Measurements from ENCODE around the gene CAB39.

DNA sequence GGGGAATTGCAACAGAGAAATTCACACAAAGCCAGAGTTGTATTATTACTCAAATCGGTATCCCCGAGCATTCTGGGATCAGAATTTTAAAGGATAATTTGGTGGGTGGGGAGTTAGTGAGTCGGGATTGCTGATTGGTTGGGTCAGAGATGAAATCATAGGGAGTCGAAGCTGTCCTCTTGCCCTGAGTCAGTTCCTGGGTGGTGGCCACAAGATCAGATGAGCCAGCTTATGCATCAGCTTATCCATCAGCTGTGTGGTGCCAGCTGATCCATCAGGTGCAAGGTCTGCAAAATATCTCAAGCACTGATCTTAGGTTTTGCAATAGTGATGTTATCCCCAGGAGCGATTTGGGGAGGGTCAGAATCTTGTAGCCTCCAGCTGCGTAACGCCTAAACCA is 117.8 kb downstream of the CAB39 start:
- no peak for TF ChIP-seq EZH2 (IDR thresholded peaks at IDR 0.05; ENCODE audit: borderline replicate concordance, low read depth, low read length, severe bottlenecking)
- TF ChIP-seq, protein P1, sequence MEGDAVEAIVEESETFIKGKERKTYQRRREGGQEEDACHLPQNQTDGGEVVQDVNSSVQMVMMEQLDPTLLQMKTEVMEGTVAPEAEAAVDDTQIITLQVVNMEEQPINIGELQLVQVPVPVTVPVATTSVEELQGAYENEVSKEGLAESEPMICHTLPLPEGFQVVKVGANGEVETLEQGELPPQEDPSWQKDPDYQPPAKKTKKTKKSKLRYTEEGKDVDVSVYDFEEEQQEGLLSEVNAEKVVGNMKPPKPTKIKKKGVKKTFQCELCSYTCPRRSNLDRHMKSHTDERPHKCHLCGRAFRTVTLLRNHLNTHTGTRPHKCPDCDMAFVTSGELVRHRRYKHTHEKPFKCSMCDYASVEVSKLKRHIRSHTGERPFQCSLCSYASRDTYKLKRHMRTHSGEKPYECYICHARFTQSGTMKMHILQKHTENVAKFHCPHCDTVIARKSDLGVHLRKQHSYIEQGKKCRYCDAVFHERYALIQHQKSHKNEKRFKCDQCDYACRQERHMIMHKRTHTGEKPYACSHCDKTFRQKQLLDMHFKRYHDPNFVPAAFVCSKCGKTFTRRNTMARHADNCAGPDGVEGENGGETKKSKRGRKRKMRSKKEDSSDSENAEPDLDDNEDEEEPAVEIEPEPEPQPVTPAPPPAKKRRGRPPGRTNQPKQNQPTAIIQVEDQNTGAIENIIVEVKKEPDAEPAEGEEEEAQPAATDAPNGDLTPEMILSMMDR (IDR thresholded peaks at IDR 0.05; ENCODE audit: borderline replicate concordance, extremely low read depth, low read length, poor library complexity, severe bottlenecking) = no peak
